Hematopoietic multipotent progenitor cell treated with erythropoietin and hydrocortisone succinate and interleukin-3 and kit ligand, for 4 days (in vitro differentiated cells): Measurements from ENCODE around the gene MOB1B.
A peak's percentile ranks its signal among the peaks of the same experiment; 100 is the strongest.
"Not testable (repeated sequence)": the region's sequence is repeated elsewhere in the genome, so short reads cannot be mapped to it uniquely, and the experiment has no call there.

ENCODE experiments used
- DNase-seq: peaks from one replicate; pipeline ENCODE4 v3.0.0-alpha.2; 2015

MOB1B gene

DNA sequence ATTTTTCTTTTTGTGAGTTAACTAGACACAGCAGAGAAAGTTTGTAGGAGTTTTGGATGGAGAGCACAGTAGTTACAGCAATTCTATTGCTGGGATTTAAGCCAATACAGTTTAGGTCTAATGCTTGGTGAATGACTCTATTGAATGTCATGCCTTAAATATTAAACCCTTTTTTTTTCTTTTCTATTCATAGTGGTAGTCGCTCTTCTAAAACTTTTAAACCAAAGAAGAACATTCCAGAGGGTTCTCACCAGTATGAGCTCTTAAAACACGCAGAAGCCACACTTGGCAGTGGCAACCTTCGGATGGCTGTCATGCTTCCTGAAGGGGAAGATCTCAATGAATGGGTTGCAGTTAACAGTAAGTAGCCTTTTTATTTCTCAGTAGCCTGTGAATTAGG lies 56.5 kb downstream of the MOB1B start:
- DNase-seq = no peak

DNA sequence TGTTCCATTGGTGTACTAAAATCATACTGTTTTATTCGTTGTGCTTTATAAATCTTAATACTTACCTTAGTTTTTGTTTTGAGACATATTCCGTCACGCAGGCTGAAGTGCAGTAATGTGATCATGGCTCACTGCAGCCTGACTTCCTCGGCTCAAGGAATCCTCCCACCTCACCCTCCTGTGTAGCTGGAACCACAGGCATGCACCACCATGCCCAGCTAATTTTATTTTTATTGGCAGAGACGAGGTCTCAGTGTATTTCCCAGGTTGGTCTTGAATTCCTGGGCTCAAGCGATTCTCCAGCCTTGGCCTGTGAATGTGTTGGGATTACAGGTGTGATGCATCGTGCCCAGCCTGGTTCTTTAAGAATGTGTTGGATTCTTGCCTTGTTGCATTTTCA lies 66.9 kb downstream of the MOB1B start:
- DNase-seq = no peak

DNA sequence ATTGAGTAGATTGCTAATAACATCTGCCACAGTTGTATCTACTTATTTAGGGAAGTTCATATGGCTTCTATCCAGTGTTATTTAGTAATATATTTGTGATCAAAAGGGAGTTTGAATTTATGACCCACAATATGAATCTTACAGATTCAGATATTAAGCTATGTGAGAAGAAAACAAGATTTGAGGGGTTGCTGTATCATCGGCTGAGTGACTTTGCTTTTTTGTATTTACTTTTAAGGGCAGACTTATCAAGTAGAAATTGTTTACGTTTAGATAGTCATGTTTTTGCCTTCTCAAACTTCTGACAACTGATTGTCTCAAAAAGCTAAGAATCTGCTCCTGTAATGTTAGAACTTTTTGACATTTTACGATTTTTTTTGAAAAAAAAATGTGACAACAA lies 74.1 kb downstream of the MOB1B start:
- no peak for DNase-seq

DNA sequence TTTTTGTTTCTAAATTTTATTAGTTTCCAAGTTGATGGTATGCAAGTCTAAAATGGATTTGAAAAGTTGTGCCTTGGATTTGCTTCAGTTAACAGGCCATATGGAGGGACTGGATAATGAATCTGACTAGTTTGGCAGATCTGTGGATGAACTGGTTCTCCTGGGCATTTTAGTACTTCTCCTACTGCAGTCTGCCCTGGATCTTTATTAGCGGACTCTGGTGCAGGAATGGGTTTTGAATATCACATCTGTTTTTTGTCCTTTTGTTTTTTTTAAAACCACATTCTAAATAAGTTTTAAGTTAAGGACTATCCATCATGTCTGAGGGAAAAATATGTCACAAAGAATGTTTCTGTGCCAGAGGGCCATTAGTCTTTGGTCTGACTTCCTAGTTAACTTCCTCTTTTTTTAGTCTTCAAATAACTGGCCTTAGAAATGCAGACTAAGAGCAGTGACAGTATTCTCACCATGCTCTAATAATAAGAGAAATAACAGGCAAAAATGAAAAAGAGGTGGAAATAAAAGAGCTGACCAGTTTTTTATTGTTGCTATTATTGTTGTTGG lies 77.4 kb downstream of the MOB1B start:
- peak; percentile 86 for DNase-seq

DNA sequence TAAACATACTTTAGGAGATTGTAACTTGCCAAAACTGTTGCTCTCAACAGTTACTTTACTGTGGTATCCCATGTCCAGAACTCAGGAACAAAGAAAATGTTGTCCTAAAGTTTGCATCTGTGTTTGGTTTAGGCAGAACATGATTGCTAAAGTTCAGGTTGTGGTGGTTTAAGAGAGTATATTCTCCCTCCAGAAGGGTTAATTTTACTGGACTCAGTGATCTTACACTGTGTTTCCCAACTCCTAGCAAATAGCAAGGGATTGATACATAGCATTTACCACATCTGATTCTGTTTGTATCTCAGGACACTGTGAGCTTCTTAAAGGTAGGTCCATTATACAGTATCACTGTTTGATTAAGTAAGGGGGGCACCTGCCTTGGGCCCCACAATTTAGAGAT lies 78.0 kb downstream of the MOB1B start:
- no peak for DNase-seq

DNA sequence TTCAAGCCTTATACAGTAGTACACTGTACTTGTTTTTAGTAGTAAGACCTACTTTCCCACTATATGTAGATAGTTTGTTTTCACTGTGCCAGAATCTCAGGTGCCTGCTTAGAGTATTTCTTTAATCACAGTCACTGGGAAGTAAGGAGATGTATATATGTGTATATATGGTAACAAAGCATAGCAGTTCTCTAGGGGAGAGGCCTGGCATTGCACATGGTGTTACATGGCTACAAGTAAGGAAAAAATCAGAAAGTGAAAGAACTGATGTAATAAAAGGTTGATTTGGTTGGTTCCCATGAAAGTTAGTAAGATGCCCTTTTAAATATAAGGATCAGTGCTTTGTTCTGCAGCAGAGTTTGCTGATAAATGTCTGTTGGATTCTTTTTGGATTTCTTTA lies 81.9 kb downstream of the MOB1B start:
- DNase-seq = no peak

DNA sequence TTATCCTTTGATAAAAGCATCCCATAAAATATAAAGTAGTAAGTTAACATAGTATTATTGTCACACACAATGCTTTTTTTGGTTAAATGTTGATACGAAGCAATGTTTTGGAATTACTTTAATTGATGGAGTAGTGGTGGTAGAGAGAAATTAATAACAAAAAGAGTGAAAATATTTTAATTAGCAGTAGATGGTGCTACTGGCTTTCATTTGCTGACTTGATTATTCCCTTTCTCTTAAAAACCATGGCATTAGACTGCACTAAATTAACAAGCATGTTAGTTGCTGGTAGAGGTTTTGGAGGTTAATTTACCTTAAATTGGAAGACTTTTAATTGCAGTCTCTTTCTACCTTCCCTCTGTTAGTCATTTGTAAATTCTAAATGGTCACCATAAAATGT lies 82.4 kb downstream of the MOB1B start:
- no peak for DNase-seq

DNA sequence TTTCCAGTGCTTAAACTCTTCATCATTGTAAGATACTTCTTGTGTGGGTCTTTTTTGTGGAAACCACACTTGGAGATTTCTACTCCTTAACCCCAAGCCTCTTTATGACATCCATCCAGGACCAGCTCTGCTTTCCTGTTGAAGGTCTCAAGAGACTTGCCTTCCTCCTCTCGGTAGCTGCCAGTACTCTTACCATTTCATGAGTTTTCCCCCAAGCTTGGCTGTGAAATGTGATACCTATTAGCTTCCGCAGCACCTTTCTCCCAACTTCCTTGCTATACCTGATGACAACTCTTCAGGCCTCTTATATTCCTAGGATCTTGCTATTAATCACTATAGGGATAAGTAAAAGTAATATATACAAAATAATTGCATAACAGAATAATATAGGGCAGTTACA lies 89.4 kb downstream of the MOB1B start:
- DNase-seq = no peak

DNA sequence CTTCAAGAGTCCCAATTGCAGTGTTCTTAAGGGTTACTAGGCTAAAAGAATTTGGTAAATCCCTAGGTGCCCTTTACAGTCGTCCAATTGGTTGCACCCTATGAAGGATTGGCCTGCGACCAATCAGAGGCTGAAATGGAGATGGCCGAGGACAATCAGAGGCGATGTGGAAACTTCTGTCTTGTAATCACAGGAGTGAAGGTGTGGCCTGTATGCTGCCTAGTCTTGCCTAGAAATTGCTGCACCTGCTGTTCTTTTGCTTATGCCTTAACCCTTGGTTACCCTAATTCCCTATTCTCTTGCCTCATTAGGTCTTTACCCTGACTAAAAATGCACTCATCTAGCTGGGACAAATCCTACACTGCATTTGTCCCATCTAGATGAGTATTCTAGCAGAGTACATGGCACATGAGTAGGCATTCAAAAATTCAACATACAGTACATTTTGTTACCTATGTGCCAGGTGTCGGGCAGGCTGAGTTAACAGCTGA lies 90.3 kb downstream of the MOB1B start:
- peak; percentile 43 for DNase-seq

DNA sequence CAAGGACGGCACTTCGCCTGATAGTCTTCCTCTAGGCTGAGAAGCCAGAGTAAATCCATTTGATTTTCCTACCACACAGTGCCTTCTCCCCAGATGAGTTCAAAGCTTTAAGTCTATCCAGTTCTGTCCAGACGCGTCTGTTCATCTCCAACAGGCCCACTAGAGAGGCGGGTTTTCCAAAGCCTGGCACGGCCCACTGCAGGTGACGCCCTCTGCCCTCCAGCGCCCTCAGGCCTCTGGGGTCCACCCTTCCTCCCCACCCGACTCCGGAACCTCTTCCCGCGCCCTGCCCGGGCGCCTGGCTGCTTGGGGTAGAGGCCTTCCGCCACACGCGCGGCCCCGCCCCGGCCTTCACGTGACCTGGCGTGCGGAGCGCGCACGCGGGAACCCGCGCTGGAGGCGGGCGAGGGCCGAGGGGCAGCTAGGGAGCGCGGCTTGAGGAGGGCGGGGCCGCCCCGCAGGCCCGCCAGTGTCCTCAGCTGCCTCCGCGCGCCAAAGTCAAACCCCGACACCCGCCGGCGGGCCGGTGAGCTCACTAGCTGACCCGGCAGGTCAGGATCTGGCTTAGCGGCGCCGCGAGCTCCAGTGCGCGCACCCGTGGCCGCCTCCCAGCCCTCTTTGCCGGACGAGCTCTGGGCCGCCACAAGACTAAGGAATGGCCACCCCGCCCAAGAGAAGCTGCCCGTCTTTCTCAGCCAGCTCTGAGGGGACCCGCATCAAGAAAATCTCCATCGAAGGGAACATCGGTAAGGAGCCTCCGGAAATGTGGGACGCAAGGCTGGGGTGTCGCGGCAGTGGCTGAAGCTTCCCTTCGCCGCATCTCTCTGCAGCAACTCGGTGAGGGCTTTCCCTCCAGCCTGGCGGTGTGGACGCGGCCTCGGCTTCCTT lies 91.3 kb downstream of the MOB1B start, which contains the start of gene DCK:
TSS of gene DCK (plus strand) at position 469 of the 888 bp plus-strand sequence. CDS start at position 656, 187 bp downstream.
- DNase-seq = peak; percentile 98

DNA sequence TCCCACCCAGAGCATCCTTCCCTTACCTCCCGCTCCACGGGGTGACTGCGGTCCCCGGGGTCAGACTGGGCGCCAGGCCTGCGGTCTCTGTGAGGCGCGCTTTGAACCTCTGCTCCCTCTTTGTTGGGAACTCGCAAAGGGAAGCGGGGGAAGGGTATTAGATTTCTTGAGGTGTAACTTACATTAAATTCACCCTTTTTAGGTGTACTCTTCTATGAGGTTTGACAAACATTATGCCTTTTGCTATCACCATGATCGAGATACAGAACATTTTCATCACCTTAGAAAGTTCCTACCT lies 91.8 kb downstream of the MOB1B start:
- DNase-seq = peak; percentile 58

DNA sequence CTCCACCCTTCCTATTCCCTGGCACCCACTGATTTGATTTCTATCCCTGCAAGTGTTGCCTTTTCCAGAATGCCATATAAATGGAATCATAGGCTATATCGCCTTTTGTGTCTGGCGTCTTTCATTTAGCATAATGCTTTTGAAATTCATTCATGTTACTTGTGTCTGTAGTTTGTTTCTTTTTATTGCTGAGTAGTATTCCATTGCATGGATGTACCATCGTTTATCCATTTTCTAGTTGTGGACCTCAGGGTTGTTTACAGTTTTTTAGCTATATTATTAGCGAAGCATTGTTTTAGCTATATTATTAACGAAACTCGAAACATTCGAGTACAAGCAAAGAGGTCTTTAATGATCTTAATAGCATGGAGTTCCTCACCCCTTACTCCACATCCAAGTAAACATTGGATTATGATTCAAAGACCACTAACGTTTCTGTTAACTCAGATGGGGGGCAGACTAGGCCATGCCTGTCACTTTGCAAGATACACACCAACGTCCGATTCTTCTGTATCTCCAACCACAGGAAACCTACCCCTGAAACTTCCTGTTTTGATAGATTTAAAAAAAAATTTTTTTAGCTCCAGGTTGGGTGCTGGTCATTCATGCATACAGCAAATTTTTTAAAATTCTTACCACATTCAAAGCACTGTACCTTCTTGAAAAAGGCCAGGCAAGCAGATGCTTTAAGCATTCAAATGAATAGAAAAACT lies 92.4 kb downstream of the MOB1B start:
- DNase-seq = peak; percentile 85

DNA sequence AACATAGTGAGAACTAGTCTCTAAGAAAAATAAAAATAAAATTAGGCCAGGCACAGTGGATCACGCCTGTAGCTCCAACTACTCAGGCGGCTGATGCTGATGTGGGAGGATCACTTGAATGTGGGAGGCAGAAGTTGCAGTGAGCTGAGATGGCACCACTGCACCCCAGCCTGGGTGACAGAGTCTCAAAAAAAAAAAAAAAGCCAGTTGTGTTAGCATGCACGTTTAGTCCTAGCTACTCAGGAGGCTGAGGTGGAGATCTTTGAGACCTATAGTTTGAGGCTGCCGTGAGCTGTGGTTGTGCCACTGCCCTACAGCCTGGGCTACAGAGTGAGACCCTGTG lies 93.8 kb downstream of the MOB1B start:
- DNase-seq = peak; percentile 48

DNA sequence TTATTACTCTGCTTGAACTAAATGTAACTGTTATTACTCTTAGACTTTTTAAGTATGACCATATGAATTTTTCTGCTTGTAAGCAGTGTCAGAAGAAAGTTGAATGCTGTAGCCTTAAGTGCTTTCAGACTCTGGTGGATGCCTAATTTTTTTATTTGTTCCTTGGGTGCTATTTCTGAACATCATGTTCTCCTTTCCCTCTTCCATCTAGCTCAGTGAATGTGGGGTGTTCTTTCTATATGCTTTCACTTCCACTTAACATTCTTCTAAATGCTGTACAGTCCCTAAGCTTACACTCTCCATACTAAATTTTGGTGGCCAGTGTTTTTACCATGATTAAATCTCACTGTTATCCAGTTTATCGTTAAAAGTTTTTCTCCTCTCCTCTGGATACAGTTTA lies 94.9 kb downstream of the MOB1B start:
- DNase-seq = peak; percentile 32

DNA sequence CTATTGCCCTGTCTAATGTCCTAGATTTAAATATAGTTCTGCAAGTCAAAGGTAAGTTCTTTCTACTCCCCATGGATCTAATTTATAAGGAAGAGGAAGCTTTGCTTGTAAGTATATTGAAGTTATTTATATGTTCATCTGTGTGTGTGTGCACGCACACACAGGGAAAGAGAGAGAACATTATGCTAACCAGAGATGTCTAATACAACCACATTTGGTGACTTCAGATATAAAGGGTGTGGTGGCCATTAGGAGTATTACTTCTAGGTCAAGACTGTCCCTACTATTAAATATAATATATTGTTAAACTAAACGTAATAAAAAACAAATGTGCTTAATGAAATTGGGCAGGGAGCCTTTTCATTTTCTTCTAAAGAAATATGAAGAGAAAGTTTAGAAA lies 95.4 kb downstream of the MOB1B start:
- peak; percentile 75 for DNase-seq

DNA sequence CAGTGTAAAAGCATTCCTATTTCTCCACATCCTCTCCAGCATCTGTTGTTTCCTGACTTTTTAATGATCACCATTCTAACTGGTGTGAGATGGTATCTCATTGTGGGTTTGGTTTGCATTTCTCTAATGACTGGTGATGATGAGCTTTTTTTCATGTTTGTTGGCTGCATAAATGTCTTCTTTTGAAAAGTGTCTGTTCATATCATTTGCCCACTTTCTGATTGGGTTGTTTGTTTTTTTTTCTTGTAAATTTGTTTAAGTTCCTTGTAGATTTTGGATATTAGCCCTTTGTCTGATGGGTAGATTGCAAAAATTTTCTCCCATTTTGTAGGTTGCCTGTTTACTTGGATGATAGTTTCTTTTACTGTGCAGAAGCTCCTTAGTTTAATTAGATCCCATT lies 97.5 kb downstream of the MOB1B start:
- not testable (repeated sequence) for DNase-seq

DNA sequence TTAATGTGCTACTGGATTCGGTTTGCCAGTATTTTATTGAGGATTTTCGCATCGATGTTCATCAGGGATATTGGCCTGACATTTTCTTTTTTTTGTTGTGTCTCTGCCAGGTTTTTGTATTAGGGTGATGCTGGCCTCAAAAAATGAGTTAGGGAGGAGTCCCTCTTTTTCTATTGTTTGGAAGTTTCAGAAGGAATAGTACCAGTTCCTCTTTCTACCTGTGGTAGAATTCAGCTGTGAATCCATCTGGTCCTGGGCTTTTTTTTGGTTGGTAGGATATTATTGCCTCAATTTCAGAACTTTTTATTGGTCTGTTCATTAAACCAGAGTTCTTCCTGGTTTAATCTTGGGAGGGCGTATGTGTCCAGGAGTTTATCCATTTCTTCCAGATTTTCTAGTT lies 99.2 kb downstream of the MOB1B start:
- DNase-seq = not testable (repeated sequence)

DNA sequence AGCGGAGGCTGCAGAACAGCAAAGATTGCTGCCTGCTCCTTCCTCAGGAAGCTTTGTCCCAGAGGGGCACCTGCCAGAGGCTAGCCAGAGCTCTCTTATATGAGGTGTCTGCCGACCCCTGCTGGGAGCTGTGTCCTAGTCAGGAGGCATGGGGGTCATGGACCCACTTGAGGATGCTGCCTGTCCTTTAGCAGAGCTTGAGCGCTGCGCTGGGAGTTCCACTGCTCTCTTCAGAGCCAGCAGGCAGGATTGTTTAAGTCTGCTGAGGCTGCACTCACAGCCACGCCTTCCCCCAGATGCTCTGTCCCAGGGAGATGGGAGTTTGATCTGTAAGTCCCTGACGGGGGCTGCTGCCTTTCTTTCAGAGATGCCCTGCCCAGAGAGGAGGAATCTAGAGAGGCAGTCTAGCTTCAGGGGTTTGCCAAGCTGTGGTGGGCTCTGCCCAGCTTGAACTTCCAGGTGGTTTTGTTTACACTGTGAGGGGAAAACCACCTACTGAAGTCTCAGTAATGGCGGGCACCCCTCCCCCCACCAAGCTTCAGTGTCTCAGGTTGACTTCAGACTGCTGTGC lies 102.2 kb downstream of the MOB1B start:
- DNase-seq = peak; percentile 50

DNA sequence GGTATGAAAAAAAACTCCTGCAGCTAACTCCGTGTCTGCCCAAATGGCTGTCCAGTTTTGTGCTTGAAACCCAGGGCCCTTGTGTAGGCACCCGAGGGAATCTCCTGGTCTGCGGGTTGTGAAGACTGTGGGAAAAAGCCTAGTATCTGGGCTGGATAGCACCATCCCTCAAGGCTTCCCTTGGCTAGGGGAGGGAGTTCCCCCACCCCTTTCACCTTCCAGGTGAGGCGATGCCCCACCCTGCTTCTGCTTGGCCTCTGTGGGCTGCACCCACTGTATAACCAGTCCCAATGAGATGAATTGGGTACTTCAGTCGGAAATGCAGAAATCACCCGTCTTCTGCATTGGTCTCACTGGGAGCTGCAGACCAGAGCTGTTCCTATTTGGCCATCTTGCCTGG lies 102.9 kb downstream of the MOB1B start:
- not testable (repeated sequence) for DNase-seq

DNA sequence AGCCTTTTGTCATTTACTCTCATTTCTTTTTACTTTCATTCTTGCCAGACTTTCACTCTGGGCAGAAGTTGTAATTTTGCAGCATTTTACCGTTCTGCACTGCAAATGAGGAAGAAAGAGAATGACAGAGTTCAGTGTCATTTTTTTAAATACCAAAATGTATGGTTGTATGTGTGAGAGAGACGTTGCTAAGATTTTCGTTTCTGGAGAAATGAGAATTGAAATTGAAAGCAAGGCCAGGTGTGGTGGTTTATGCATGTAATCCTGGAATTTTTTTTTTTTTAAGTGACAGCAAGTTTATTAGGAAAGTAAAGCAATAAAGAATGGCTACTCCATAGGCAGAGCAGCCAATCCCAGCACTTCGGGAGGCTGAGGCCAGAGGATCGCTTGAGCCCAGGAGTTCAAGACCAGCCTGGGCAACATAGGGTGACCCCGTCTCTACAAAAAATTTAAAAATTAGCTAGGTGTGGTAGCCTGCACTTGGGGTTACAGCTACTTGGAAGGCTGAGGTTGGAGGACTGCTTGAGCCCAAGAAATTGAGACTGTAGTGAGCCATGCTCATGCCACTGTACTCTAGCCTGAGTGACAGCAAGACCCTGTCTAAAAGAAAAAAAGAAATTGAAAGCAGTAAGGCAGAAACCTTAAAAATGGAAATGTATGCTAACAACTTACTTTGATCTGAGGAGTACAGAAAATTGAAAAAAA lies 104.2 kb downstream of the MOB1B start:
- DNase-seq = peak; percentile 31

DNA sequence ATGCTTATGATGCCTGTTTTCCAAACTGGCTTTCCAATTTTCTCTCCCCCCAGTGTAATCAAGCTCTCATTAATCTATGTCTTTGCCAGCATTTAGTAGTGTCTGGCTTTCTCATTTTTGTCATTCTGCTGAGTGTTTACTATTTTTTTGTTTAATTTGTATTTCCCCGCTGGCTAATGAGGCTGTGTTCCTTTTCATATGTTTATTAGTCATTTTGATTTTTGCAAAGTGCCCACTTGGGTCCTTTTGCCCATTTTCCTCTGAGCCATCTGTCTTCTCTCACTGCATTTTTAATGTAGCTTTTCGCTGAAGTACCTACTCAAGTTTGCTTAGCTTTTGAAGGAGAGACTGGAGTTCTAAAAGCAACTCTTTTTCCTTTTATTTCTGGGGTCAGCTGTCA lies 106.0 kb downstream of the MOB1B start:
- no peak for DNase-seq

DNA sequence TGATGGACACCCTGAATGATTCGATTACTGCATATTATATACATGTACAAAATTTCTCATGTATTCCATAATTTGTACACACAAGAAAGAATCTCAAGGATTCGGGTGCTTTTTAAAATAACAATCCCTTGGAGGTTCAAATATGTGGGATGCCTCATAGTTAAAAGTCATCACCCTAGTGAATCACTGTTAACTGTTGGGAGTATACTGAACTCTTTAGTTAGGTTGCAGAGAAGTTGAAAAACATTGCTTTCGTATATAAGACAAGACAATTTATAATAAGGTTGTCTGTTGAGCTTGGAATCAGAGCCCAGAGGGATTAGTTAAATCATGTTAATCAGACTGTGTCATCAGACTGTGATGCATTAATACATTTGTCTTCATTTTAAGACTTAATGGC lies 106.9 kb downstream of the MOB1B start:
- no peak for DNase-seq
